ENCODE measurements around the gene TAAR1.
"Not testable (repeated sequence)": the region's sequence is repeated elsewhere in the genome, so short reads cannot be mapped to it uniquely, and the experiment has no call there.

DNA sequence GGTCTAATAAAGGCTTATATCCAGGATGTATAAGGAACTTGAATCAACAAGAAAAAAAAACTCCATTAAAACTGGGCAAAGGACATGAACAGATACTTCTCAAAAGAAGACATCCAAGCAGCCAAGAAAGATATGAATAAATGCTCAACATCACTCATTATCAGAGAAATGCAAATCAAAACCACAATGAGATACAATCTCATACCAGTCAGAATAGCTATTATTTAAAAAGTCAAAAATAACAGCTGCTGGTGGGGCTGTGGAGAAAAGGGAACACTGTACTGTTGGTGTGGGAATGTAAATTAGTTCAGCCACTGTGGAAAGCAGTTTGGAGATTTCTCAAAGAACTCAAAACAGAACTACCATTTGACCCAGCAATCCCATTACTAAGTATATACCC, 20.1 kb upstream of the TAAR1 start:
- not testable (repeated sequence) for TF ChIP-seq EZH2 (IDR thresholded peaks at IDR 0.05; ENCODE audit: insufficient read depth, poor library complexity, severe bottlenecking); EZH2phosphoT487 (IDR thresholded peaks at IDR 0.05; ENCODE audit: insufficient read depth, low read depth)

Data from GM23248 (cell line).